Tibial artery (tissue), 4 donors: ENCODE data around the gene LACTB.

ENCODE experiments used
- DNase-seq, 2 donors: peaks; one replicate each; pipeline ENCODE4 v3.0.0-alpha.2; 2019
- H3K27ac ChIP-seq, 2 donors: fragments of 200-600 bp; sonication (generic) in 1 of 2; 1 replicate in 1 of 2; 2 replicates in 1 of 2; pipeline ENCODE4 v1.5.1; 2018 to 2019; ENCODE audit warnings: mild to moderate bottlenecking in 1 of 2
- H3K27me3 ChIP-seq, 2 donors: fragments of 200-600 bp; sonication (generic) in 1 of 2; one replicate each; pipeline versions ENCODE4 v1.5.1 to v1.6.0; 2016 to 2019
- H3K36me3 ChIP-seq, 3 donors: fragments of 200-600 bp; sonication (generic) in 2 of 3; one replicate each; pipeline ENCODE4 v1.5.1; 2016 to 2019; ENCODE audit warnings: mild to moderate bottlenecking in 2 of 3
- H3K4me1 ChIP-seq, 4 donors: fragments of 200-600 bp; sonication (generic) in 2 of 4; 1 replicate in 3 of 4; 2 replicates in 1 of 4; pipeline ENCODE4 v1.5.1; 2016 to 2019
- H3K4me3 ChIP-seq, 2 donors: fragments of 200-600 bp; sonication (generic) in 1 of 2; 1 replicate in 1 of 2; 2 replicates in 1 of 2; pipeline ENCODE4 v1.5.1; 2018 to 2019; ENCODE audit warnings: mild to moderate bottlenecking in 2 of 2
- H3K9me3 ChIP-seq, 3 donors: fragments of 200-600 bp; sonication (generic) in 1 of 3; one replicate each; pipeline ENCODE4 v1.5.1; 2016 to 2019
- intact Hi-C: fragments of 100-400 bp; cut with DNase I; formaldehyde crosslinking; loops from one replicate; pipeline ENCODE4 v1.15.0; 2023; ENCODE audit warnings: low total_unique reads
- TF ChIP-seq, protein P1 (sequence below), 2 experiments: fragments of 200-600 bp in 1 of 2; fragments of 450-650 bp in 1 of 2; IDR thresholded peaks; one replicate each; pipeline ENCODE4 v1.5.1; 2017 to 2019; ENCODE audit warnings: antibody characterized with exemption in 2 of 2, mild to moderate bottlenecking in 1 of 2, moderate library complexity in 1 of 2

The LACTB gene

DNA sequence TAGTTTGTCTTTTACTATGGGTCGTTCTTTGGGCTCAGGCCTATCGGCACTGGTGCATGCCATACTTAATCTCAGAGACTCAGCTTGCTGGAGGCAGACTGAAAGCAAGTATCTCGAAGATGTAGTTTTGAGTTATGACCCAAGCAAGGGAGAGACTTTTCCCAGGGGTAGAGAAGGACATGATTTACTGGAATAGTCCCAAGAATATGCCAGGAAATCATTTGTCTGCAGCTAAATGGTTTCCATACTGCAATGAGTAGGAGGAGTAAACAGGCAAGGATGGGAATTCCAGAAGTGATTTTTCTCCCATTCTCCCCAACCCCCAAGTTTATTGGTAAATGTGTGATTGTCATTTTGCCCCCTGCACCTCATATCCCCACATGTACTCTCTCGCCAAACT lies 35.4 kb upstream of the LACTB start:
- no peaks in the 10 kb centered on the region for H3K36me3 ChIP-seq
- peaks cover 0 to 10% (median 3%) of the 10 kb centered on the region in 4 donors for H3K4me1 ChIP-seq
- no peaks in the 10 kb centered on the region for H3K9me3 ChIP-seq
- no peak for DNase-seq
- TF ChIP-seq, protein P1, sequence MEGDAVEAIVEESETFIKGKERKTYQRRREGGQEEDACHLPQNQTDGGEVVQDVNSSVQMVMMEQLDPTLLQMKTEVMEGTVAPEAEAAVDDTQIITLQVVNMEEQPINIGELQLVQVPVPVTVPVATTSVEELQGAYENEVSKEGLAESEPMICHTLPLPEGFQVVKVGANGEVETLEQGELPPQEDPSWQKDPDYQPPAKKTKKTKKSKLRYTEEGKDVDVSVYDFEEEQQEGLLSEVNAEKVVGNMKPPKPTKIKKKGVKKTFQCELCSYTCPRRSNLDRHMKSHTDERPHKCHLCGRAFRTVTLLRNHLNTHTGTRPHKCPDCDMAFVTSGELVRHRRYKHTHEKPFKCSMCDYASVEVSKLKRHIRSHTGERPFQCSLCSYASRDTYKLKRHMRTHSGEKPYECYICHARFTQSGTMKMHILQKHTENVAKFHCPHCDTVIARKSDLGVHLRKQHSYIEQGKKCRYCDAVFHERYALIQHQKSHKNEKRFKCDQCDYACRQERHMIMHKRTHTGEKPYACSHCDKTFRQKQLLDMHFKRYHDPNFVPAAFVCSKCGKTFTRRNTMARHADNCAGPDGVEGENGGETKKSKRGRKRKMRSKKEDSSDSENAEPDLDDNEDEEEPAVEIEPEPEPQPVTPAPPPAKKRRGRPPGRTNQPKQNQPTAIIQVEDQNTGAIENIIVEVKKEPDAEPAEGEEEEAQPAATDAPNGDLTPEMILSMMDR (IDR thresholded peaks at IDR 0.05): no peak
- H3K27ac ChIP-seq: no peak overlapping the region
- H3K27me3 ChIP-seq: no peaks in the 10 kb centered on the region
- intact Hi-C loops: no loop called here
- H3K4me3 ChIP-seq: no peak overlapping the region

DNA sequence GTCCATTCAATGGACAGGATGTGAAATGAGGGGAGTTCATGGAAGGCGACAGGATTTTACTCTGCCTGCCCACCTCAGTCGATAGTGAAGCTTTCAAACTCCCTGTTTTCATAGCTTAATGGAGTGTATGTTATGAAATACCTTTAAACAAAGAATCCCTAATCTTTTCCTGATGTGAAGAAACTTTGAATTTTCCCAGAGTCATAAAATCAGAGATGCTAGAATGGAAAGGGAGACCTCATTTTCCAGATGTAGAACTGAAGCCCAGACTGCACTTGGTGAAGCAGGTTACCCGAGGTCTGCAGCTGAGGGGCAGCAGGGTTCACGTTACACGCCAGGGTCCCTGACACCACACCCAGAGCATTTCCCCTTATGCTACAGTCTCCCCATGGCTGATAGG lies 34.7 kb upstream of the LACTB start:
- no peak overlapping the region for H3K27ac ChIP-seq
- intact Hi-C loops: no loop called here
- DNase-seq: no peak
- TF ChIP-seq, protein P1 (IDR thresholded peaks at IDR 0.05): no peak
- no peak overlapping the region for H3K4me3 ChIP-seq
- no peaks in the 10 kb centered on the region for H3K36me3 ChIP-seq
- H3K9me3 ChIP-seq: no peaks in the 10 kb centered on the region
- H3K4me1 ChIP-seq: peaks cover 0 to 10% (median 3%) of the 10 kb centered on the region in 4 donors
- no peaks in the 10 kb centered on the region for H3K27me3 ChIP-seq

DNA sequence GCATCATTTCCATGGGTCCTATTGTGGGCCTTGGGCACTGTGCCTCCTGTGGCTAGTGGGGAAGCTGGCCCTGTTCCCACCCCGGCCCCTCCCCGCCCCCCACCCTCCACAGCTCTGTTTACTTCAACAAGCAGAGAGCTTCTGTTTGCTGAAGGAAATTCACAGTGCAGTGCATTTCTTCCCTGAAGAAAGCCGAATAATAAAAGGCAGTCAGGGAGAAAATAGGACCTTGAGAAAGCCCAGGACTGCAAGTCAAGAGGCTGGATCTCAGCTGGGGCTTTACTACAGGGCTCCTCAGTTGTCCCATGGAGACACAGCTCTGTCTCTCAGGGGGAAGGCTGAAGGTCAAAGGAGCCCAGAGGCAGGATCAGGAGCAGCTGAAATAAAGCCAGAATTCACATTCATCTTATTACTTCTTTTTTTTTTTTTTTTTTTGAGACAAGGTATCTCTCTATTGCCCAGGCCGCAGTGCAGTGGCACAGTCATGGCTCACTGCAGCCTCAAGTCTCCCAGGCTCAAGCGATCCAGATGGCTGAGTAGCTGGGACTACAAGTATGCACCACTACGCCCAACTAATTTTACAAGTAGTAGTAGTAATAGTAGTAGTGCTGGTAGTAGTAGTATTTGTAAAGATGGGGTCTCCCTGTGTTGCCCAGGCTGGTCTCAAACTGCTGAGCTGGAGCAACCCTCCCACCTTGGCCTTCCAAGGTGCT lies 33.0 kb upstream of the LACTB start:
- Histone ChIP-seq H3K27me3 (no peaks in the 10 kb centered on the region), H3K27ac (no peak overlapping the region), H3K9me3 (no peaks in the 10 kb centered on the region), H3K4me3 (no peak overlapping the region), H3K4me1 (peaks cover 0 to 11% (median 5%) of the 10 kb centered on the region in 4 donors), H3K36me3 (no peaks in the 10 kb centered on the region)
- DNase-seq: no peak
- TF ChIP-seq, protein P1 (IDR thresholded peaks at IDR 0.05): no peak
- intact Hi-C loops: loop anchor here (2.0 kb wide), 1 partner anchor 244 kb away; no protein-coding TSS in a partner anchor

DNA sequence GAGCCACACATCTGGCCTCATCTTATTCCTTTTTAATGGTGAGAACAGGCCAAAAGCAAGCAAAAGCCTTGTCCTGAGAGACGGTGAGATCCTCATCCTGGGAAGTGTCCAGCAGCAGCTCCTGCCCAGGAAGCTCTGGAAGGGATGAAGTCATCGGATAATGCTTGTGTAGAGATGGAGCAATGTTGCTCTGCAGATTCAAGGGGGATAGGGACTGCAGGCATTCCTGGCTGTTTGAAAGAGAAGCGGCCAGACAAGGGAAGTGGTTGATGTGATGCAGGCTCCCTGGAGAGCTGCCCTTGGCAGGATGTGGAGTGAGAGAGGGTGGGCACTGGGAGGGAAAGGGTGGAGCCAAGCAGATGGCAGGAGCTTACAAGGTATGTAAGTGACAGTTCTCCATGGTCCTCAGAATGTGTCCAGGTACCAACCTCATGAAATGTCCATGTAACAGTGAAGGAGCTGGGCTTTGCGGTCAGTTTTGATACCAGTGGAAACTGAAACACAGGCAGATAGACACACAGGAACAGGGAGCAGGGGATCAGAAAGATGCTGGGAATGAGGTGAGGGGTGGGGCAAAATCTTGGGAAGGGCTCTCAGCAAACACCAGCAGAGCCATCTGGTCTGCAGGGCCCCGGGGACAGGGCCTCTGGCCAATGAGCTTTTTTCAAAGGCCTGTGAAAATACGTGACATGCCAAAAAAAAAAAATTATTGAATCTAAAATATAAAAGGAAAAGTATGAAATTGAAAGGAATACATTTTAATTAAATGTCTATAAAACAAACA lies 32.2 kb upstream of the LACTB start:
- TF ChIP-seq, protein P1 (IDR thresholded peaks at IDR 0.05): no peak
- Histone ChIP-seq H3K27ac (no peak overlapping the region), H3K27me3 (no peaks in the 10 kb centered on the region), H3K4me1 (peaks cover 0 to 18% (median 9%) of the 10 kb centered on the region in 4 donors), H3K4me3 (no peak overlapping the region), H3K9me3 (no peaks in the 10 kb centered on the region), H3K36me3 (no peaks in the 10 kb centered on the region)
- no peak for DNase-seq
- intact Hi-C loops: loop anchor here (2.0 to 5.0 kb wide), 3 partner anchors 42 to 307 kb away; no protein-coding TSS in a partner anchor

DNA sequence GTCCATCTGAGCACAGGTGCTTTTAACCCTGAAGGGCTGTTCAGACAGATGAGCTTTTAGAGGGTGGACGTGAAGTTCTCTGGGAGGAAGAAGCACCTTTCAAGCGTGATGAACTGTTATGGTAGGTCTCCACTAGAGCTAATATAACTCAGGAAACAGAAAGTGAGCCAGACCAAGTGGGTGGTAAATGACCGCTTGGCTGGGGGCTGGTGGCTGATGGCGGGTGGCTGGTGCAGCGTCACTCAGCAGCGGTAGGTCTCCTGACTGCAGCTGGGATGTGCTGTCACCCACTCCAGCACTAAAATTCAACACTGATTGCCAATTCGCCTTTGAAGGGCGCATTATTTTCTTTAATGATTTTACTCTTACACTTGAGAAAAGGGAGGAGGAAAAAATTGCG lies 31.2 kb upstream of the LACTB start:
- H3K27me3 ChIP-seq: no peaks in the 10 kb centered on the region
- no peak overlapping the region for H3K27ac ChIP-seq
- intact Hi-C loops: loop anchor here (5.0 kb wide), 2 partner anchors 43 to 308 kb away; no protein-coding TSS in a partner anchor
- no peaks in the 10 kb centered on the region for H3K36me3 ChIP-seq
- DNase-seq: no peak
- no peak overlapping the region for H3K4me3 ChIP-seq
- no peaks in the 10 kb centered on the region for H3K9me3 ChIP-seq
- peaks cover 0 to 22% (median 9%) of the 10 kb centered on the region in 4 donors for H3K4me1 ChIP-seq
- TF ChIP-seq, protein P1 (IDR thresholded peaks at IDR 0.05): no peak
